Mesenchymal stem cell (in vitro differentiated cells and primary cell): ENCODE measurements around the gene UNC119.

Experiments used
- DNase-seq: peaks from one replicate; pipeline ENCODE4 v3.0.0-alpha.2; 2013
- H2AFZ ChIP-seq: one replicate; pipeline ENCODE4 v1.6.1; 2013; ENCODE audit warnings: low read depth, mild to moderate bottlenecking, control low read depth, inconsistent platforms, low read length, moderate library complexity
- H2AK5ac ChIP-seq: 2 replicates; pipeline ENCODE4 v1.6.1; 2013; ENCODE audit warnings: low read length, moderate library complexity, mild to moderate bottlenecking, inconsistent platforms; ENCODE audit not compliant: severe bottlenecking
- H2BK120ac ChIP-seq: one replicate; pipeline ENCODE4 v1.6.1; 2013; ENCODE audit warnings: low read depth, mild to moderate bottlenecking, inconsistent platforms, low read length, moderate library complexity
- H2BK12ac ChIP-seq, 2 experiments: one replicate each; pipeline ENCODE4 v1.6.1; 2013; ENCODE audit warnings: inconsistent platforms in 2 of 2, low read length in 2 of 2, mild to moderate bottlenecking in 2 of 2, moderate library complexity in 2 of 2, control low read depth in 1 of 2
- H2BK15ac ChIP-seq: one replicate; pipeline ENCODE4 v1.6.1; 2013; ENCODE audit warnings: mild to moderate bottlenecking, low read depth, inconsistent platforms; ENCODE audit not compliant: poor library complexity, severe bottlenecking
- H2BK5ac ChIP-seq: 2 replicates; pipeline ENCODE4 v1.6.1; 2013; ENCODE audit warnings: low read depth, mild to moderate bottlenecking, low read length, control low read depth, inconsistent platforms; ENCODE audit not compliant: poor library complexity, severe bottlenecking
- H3K14ac ChIP-seq, 2 experiments: one replicate each; pipeline ENCODE4 v1.6.1; 2013; ENCODE audit warnings: inconsistent platforms in 2 of 2, low read length in 2 of 2, control low read depth in 1 of 2, mild to moderate bottlenecking in 1 of 2, moderate library complexity in 1 of 2
- H3K18ac ChIP-seq, 2 experiments: one replicate each; pipeline ENCODE4 v1.6.1; 2013; ENCODE audit warnings: inconsistent platforms in 2 of 2, low read length in 2 of 2, control low read depth in 1 of 2, low read depth in 1 of 2, mild to moderate bottlenecking in 1 of 2
- H3K23ac ChIP-seq, 2 experiments: one replicate each; pipeline ENCODE4 v1.6.1; 2013; ENCODE audit warnings: inconsistent platforms in 2 of 2, low read length in 2 of 2, mild to moderate bottlenecking in 2 of 2, moderate library complexity in 2 of 2, control low read depth in 1 of 2
- H3K27ac ChIP-seq: 2 replicates; pipeline ENCODE4 v1.5.1; 2013; ENCODE audit warnings: mild to moderate bottlenecking, moderate library complexity, low read length, control low read depth, inconsistent platforms; ENCODE audit not compliant: poor library complexity, severe bottlenecking
- H3K27me3 ChIP-seq, 2 experiments: 2 replicates each; pipeline versions ENCODE4 v1.6.1 to v1.7.0; 2013; ENCODE audit warnings: low read length in 2 of 2, mild to moderate bottlenecking in 2 of 2, moderate library complexity in 2 of 2, control low read depth in 1 of 2, inconsistent platforms in 1 of 2; ENCODE audit not compliant: control insufficient read depth in 1 of 2, insufficient read depth in 1 of 2
- H3K36me3 ChIP-seq, 2 experiments: 2 replicates each; pipeline versions ENCODE4 v1.6.1 to v1.7.0; 2013; ENCODE audit warnings: low read length in 2 of 2, control low read depth in 1 of 2, inconsistent platforms in 1 of 2, low read depth in 1 of 2, mild to moderate bottlenecking in 1 of 2; ENCODE audit not compliant: insufficient read depth in 2 of 2, control insufficient read depth in 1 of 2
- H3K4ac ChIP-seq, 2 experiments: one replicate each; pipeline ENCODE4 v1.6.1; 2013; ENCODE audit warnings: inconsistent platforms in 2 of 2, low read length in 2 of 2, mild to moderate bottlenecking in 2 of 2, moderate library complexity in 2 of 2, control low read depth in 1 of 2, low read depth in 1 of 2
- H3K4me1 ChIP-seq: 2 replicates; pipeline ENCODE4 v1.6.1; 2013; ENCODE audit warnings: low read depth, low read length, control low read depth; ENCODE audit not compliant: control insufficient read depth, insufficient read depth
- H3K4me2 ChIP-seq: 2 replicates; pipeline ENCODE4 v1.6.1; 2013; ENCODE audit warnings: low read length, mild to moderate bottlenecking, inconsistent platforms; ENCODE audit not compliant: poor library complexity, severe bottlenecking
- H3K4me3 ChIP-seq, 2 experiments: 2 replicates each; pipeline versions ENCODE4 v1.5.1 to v1.7.0; 2013; ENCODE audit warnings: low read length in 2 of 2, mild to moderate bottlenecking in 2 of 2, control low read depth in 1 of 2, low read depth in 1 of 2; ENCODE audit not compliant: insufficient read depth in 1 of 2
- H3K79me1 ChIP-seq: replicated peaks from 2 replicates; pipeline ENCODE4 v1.6.1; 2013; ENCODE audit warnings: mild to moderate bottlenecking, control low read depth, low read length, inconsistent platforms; ENCODE audit not compliant: poor library complexity, severe bottlenecking
- H3K9ac ChIP-seq: 2 replicates; pipeline ENCODE4 v1.7.0; 2013; ENCODE audit warnings: mild to moderate bottlenecking, low read length, moderate library complexity
- H3K9me3 ChIP-seq: 2 replicates; pipeline ENCODE4 v1.7.0; 2013; ENCODE audit warnings: mild to moderate bottlenecking, low read length; ENCODE audit not compliant: control insufficient read depth
- H4K8ac ChIP-seq: one replicate; pipeline ENCODE4 v1.6.1; 2013; ENCODE audit warnings: inconsistent platforms, mild to moderate bottlenecking, low read length, moderate library complexity
- H4K91ac ChIP-seq: one replicate; pipeline ENCODE4 v1.6.1; 2013; ENCODE audit warnings: mild to moderate bottlenecking, low read length, inconsistent platforms
- WGBS: methylation state at CpG from one replicate; pipeline ENCODE4 v1.1.7; 2013; ENCODE audit warnings: mixed read lengths; 5-methylcytosine and 5-hydroxymethylcytosine counted together

Gene UNC119

DNA sequence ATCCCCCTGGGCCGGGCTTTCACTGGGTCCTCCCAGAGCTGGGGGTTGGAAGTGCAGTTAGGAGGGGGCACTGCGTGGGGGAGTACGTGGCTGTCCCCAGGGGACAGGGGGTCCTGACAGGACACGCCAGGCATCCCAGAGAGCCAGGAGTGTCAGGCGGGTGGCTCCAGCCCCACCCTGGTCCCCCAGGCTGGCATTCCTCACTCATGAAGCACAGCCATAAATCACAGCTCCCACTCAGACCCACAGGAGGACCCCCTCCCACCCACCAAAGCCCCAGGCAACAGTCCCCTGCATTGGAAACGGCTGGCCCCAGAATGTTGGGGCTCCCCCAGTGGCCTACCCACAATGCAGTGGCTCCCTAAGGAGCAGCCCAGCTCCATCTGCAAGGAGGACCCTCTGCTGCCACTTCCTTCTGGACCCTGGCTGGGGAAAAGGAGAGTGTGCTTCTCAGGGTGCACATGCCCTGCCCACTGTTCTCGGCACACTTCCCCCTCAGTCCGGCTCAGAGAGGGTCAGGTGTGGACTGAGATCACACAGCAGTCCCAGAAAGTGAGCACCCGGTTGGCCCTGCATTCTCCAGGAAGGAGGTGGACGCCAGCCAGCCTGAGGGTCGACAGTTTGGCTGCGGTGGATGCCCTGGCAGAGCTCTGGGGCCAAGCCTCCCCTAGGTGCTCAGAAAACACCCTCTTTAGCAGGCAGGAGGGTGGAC lies 53.6 kb downstream of the UNC119 start:
- WGBS, result 80% methylated on average over 11 of the region's 12 CpGs
- H3K23ac ChIP-seq, result no peak overlapping the region
- H3K27me3 ChIP-seq, result peaks cover 49 to 61% of the 10 kb centered on the region in 2 experiments
- H3K4me1 ChIP-seq, result peaks cover 5% of the 10 kb centered on the region
- H2BK12ac ChIP-seq, result no peak overlapping the region
- no peak overlapping the region for H3K18ac ChIP-seq
- H3K4me3 ChIP-seq, result no peak overlapping the region
- H3K79me1 ChIP-seq, result no peaks in the 10 kb centered on the region
- H3K4ac ChIP-seq, result no peak overlapping the region
- no peak overlapping the region for H3K27ac ChIP-seq
- H3K9me3 ChIP-seq, result no peaks in the 10 kb centered on the region
- no peak overlapping the region for H2AFZ ChIP-seq
- H2BK5ac ChIP-seq, result no peak overlapping the region
- H3K36me3 ChIP-seq, result no peaks in the 10 kb centered on the region
- H4K91ac ChIP-seq, result no peak overlapping the region
- no peak overlapping the region for H2AK5ac ChIP-seq
- no peak overlapping the region for H4K8ac ChIP-seq
- H3K14ac ChIP-seq, result no peak overlapping the region
- H3K9ac ChIP-seq, result no peak overlapping the region
- H3K4me2 ChIP-seq, result no peak overlapping the region
- no peak overlapping the region for H2BK120ac ChIP-seq
- H2BK15ac ChIP-seq, result no peak overlapping the region
- DNase-seq, result no peak

DNA sequence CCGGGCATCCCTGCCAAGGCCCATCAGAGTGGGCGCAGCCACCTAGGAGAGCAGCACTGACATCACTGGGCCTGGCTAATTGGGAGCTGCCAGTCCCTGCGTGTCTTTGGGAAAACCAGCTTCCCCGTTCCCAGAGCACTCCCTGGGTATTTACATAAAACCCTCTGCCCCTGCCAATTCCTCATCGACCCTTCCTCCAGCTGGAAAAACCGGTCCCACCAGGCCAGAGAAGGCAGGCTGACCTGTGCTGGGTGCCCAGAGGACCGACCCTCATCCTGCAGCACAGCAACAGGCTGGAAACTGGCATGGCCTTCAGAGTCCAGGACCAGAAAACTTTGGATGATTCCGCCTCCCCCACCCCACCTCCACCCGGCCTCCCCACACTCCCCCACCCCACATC lies 54.5 kb downstream of the UNC119 start:
- no peak overlapping the region for H3K4ac ChIP-seq
- no peak overlapping the region for H2BK120ac ChIP-seq
- H3K9ac ChIP-seq, result no peak overlapping the region
- H3K27me3 ChIP-seq, result peaks cover 47 to 61% of the 10 kb centered on the region in 2 experiments
- no peaks in the 10 kb centered on the region for H3K36me3 ChIP-seq
- no peak overlapping the region for H4K91ac ChIP-seq
- H2AK5ac ChIP-seq, result no peak overlapping the region
- no peak overlapping the region for H3K27ac ChIP-seq
- no peak overlapping the region for H2BK12ac ChIP-seq
- H3K4me1 ChIP-seq, result peaks cover 12% of the 10 kb centered on the region
- H2AFZ ChIP-seq, result no peak overlapping the region
- H4K8ac ChIP-seq, result no peak overlapping the region
- H3K4me3 ChIP-seq, result no peak overlapping the region
- no peak overlapping the region for H2BK5ac ChIP-seq
- no peaks in the 10 kb centered on the region for H3K9me3 ChIP-seq
- H3K23ac ChIP-seq, result no peak overlapping the region
- no peak for DNase-seq
- H3K79me1 ChIP-seq, result no peaks in the 10 kb centered on the region
- 40% methylated on average over 7 of the region's 9 CpGs for WGBS
- no peak overlapping the region for H3K4me2 ChIP-seq
- H2BK15ac ChIP-seq, result no peak overlapping the region
- no peak overlapping the region for H3K18ac ChIP-seq
- no peak overlapping the region for H3K14ac ChIP-seq
